Subcutaneous adipose tissue (tissue), 4 donors: ENCODE measurements around the gene EDN1. TPM values are rescaled to one million over a fixed set of nuclear protein-coding genes. Genes with fewer than 3 reads are reported as not detected.

Experiments used
- CTCF ChIP-seq: fragments of 450-650 bp; IDR thresholded peaks from one replicate; pipeline ENCODE4 v1.5.1; 2016; ENCODE audit warnings: low read depth, mild to moderate bottlenecking, control low read depth, antibody characterized with exemption, moderate library complexity
- small RNA-seq: library from RNA; depleted of rRNA; stranded (forward); fragments of <200 nt; gene quantifications from one replicate; pipeline ENCODE3, GENCODE V24; 2016
- total RNA-seq, 4 donors: library from RNA; depleted of rRNA; stranded (reverse); fragments of >200 nt; gene quantifications; one replicate each; pipeline ENCODE4 v1.1.0, GENCODE V29; 2016

Gene EDN1
- total RNA-seq, 4 donors from 2014 or later = 7.7 to 23.4 (median 14.4) TPM

GRCh38 chr6:12344296-12344695 is 54.1 kb downstream of the EDN1 start:
- no peak for TF ChIP-seq CTCF

GRCh38 chr6:12344961-12345693 is 55.0 kb downstream of the EDN1 start:
- TF ChIP-seq CTCF = no peak

GRCh38 chr6:12345694-12346058 is 55.5 kb downstream of the EDN1 start:
- no peak for TF ChIP-seq CTCF

Small RNA genes within 50 kb of the gene (small RNA-seq; reads per million reads assigned to genes)
- not detected for gene SUMO2P12
